Natural killer cell (primary cell): Measurements from ENCODE around the gene LDLRAD4. TPM values are rescaled to one million over a fixed set of nuclear protein-coding genes. Genes with fewer than 3 reads are reported as not detected.

ENCODE experiments used
- ATAC-seq, 3 donors: fragments of 150-1000 bp in 2 of 3; fragments of 200-7000 bp in 1 of 3; cut with Tn5 transposase; 1 replicate in 1 of 3; 2 replicates in 2 of 3; pipeline ENCODE4 v1.10.0; 2021; ENCODE audit warnings: mild to moderate bottlenecking in 2 of 3, moderate library complexity in 2 of 3
- DNase-seq, 2 donors: peaks; one replicate each; pipeline versions ENCODE4 v3.0.0 to v3.0.0-alpha.2; 2013 to 2021; ENCODE audit warnings: mixed read lengths in 1 of 2
- H3K27ac ChIP-seq: one replicate; pipeline ENCODE4 v1.5.1; 2013; ENCODE audit warnings: mild to moderate bottlenecking, low read length
- H3K27me3 ChIP-seq: one replicate; pipeline ENCODE4 v1.6.1; 2013; ENCODE audit warnings: low read length; ENCODE audit not compliant: control insufficient read depth, insufficient read depth
- H3K36me3 ChIP-seq: one replicate; pipeline ENCODE4 v1.6.1; 2013; ENCODE audit warnings: low read length; ENCODE audit not compliant: control insufficient read depth, insufficient read depth
- H3K4me1 ChIP-seq: one replicate; pipeline ENCODE4 v1.6.1; 2013; ENCODE audit warnings: low read length; ENCODE audit not compliant: control insufficient read depth, insufficient read depth
- H3K4me3 ChIP-seq: one replicate; pipeline ENCODE4 v1.5.1; 2013; ENCODE audit warnings: low read length
- H3K9me3 ChIP-seq: one replicate; pipeline ENCODE4 v1.6.1; 2013; ENCODE audit warnings: low read length; ENCODE audit not compliant: control insufficient read depth, insufficient read depth
- H3K27ac Mint-ChIP-seq, 2 donors: one replicate each; pipeline ENCODE4 v1.8.0; 2022; ENCODE audit warnings: mild to moderate bottlenecking in 2 of 2, mixed read lengths in 2 of 2, moderate library complexity in 1 of 2
- H3K27me3 Mint-ChIP-seq, 2 donors: one replicate each; pipeline ENCODE4 v1.8.0; 2022; ENCODE audit warnings: low read depth in 2 of 2, mixed read lengths in 2 of 2
- H3K36me3 Mint-ChIP-seq: one replicate; pipeline ENCODE4 v1.8.0; 2022; ENCODE audit warnings: mixed read lengths
- H3K4me1 Mint-ChIP-seq, 2 donors: one replicate each; pipeline ENCODE4 v1.8.0; 2022; ENCODE audit warnings: mixed read lengths in 2 of 2
- H3K4me3 Mint-ChIP-seq: one replicate; pipeline ENCODE4 v1.8.0; 2022; ENCODE audit warnings: mild to moderate bottlenecking, moderate library complexity, mixed read lengths
- H3K9me3 Mint-ChIP-seq, 2 donors: one replicate each; pipeline ENCODE4 v1.8.0; 2022; ENCODE audit warnings: mixed read lengths in 2 of 2
- CTCF ChIP-seq: fragments of 200-600 bp; IDR thresholded peaks from one replicate; pipeline ENCODE4 v1.8.0; 2022; ENCODE audit warnings: antibody characterized with exemption
- WGBS: methylation state at CpG from one replicate; pipeline ENCODE4 v1.1.7; 2013; ENCODE audit warnings: missing lambda C conversion rate; ENCODE audit not compliant: insufficient coverage; 5-methylcytosine and 5-hydroxymethylcytosine counted together
- intact Hi-C: fragments of 100-400 bp; cut with micrococcal nuclease; formaldehyde crosslinking; loops from one replicate; pipeline ENCODE4 v1.14.2; 2022
- total RNA-seq, 4 donors: library from RNA; stranded (reverse); fragments of 120-200 nt in 1 of 4; gene quantifications; one replicate each; pipeline versions ENCODE4 v1.2.3 to v1.2.4, GENCODE V29; 2013 to 2022

The LDLRAD4 gene
- total RNA-seq, 3 donors from 2014 or later (not counting 1 experiment from before 2014, with no cell fraction given), result 24.0 to 36.3 (median 29.2) TPM

DNA sequence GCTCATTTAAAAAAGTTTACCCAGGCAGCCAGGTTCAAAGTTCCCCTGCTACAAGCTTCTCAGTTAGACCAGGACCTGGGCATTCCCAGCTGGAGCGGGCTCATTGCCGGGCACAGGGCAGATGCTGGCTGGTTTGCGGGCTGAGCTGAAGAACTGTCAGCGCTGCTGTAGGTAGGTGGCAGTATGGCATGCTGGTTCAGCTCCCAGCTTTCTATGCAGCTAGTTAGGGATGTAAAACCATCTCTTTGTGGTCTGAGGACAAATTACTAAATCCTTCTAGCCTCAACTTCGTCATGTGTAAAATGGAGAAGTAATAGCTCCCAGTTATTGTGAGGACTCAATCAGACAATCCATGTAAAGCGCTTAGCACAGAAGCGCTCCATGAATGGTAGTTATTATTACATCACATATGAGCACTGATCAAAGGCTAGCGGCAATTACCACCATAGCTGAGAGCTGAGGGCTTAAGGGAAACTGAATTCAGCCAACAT, 2.4 kb upstream of the LDLRAD4 start:
- TF ChIP-seq CTCF, result no peak
- Histone ChIP-seq H3K9me3 (no peaks in the 10 kb centered on the region), H3K27ac (no peak overlapping the region), H3K4me3 (no peak overlapping the region), H3K4me1 (peaks cover 17% of the 10 kb centered on the region), H3K27me3 (peaks cover 20% of the 10 kb centered on the region), H3K36me3 (no peaks in the 10 kb centered on the region)
- intact Hi-C loops, result no loop called here
- H3K27ac Mint-ChIP-seq, result no peak overlapping the region
- ATAC-seq (peak in 2 of 3 donors; percentile 26 to 49), DNase-seq (peak in 1 of 2 donors; percentile 79)
- H3K4me3 Mint-ChIP-seq, result peak overlapping the region; percentile 72
- H3K9me3 Mint-ChIP-seq, result no peaks in the 10 kb centered on the region
- peaks cover 0 to 8% of the 10 kb centered on the region in 2 donors for H3K4me1 Mint-ChIP-seq
- no peaks in the 10 kb centered on the region for H3K36me3 Mint-ChIP-seq
- peaks cover 42 to 54% of the 10 kb centered on the region in 2 donors for H3K27me3 Mint-ChIP-seq
- 19% methylated on average over 8 of the region's 8 CpGs for WGBS

GRCh38 chr18:13216711-13217465, 1.7 kb upstream of the LDLRAD4 start:
- Mint-ChIP-seq H3K27me3 (peaks cover 44 to 62% of the 10 kb centered on the region in 2 donors), H3K9me3 (no peaks in the 10 kb centered on the region), H3K4me1 (peaks cover 0 to 8% of the 10 kb centered on the region in 2 donors), H3K27ac (no peak overlapping the region), H3K36me3 (no peaks in the 10 kb centered on the region), H3K4me3 (peak overlapping the region; percentile 74)
- Histone ChIP-seq H3K4me1 (peaks cover 17% of the 10 kb centered on the region), H3K4me3 (no peak overlapping the region), H3K27me3 (peaks cover 20% of the 10 kb centered on the region), H3K27ac (no peak overlapping the region), H3K36me3 (no peaks in the 10 kb centered on the region), H3K9me3 (no peaks in the 10 kb centered on the region)
- WGBS, result 4% methylated on average over 59 of the region's 59 CpGs
- no peak for TF ChIP-seq CTCF
- peak in 1 of 2 donors; percentile 70 for DNase-seq
- peak; percentile 16 to 65 (median 50) for ATAC-seq
- intact Hi-C loops, result no loop called here

- Histone ChIP-seq H3K36me3 (no peaks in the 10 kb centered on the region), H3K9me3 (no peaks in the 10 kb centered on the region), H3K27me3 (peaks cover 20% of the 10 kb centered on the region), H3K4me3 (no peak overlapping the region), H3K27ac (no peak overlapping the region), H3K4me1 (peaks cover 17% of the 10 kb centered on the region)
- intact Hi-C loops, result no loop called here
- no peak overlapping the region for H3K4me3 Mint-ChIP-seq
- ATAC-seq (peak; percentile 19 to 61 (median 44)), DNase-seq (peak in 1 of 2 donors; percentile 72)
- no peaks in the 10 kb centered on the region for H3K36me3 Mint-ChIP-seq
- H3K27me3 Mint-ChIP-seq, result peaks cover 44 to 65% of the 10 kb centered on the region in 2 donors
- H3K9me3 Mint-ChIP-seq, result no peaks in the 10 kb centered on the region
- under 1% methylated on average over 64 of the region's 64 CpGs for WGBS
- TF ChIP-seq CTCF, result no peak
- H3K27ac Mint-ChIP-seq, result no peak overlapping the region
- H3K4me1 Mint-ChIP-seq, result peaks cover 0 to 8% of the 10 kb centered on the region in 2 donors
Observed at GRCh38 chr18:13217466-13217961, 1.0 kb upstream of the LDLRAD4 start.
